ENCODE results near the gene UBXN11.
"Not testable (repeated sequence)": the region's sequence is repeated elsewhere in the genome, so short reads cannot be mapped to it uniquely, and the experiment has no call there.

The UBXN11 gene

GRCh38 chr1:26305667-26306289 is 658 bp downstream of the UBXN11 start:
- DNase-seq (ENCODE audit: low spot score): no peak

- DNase-seq (ENCODE audit: low spot score): no peak
These were observed 3.6 kb downstream of the UBXN11 start for GRCh38 chr1:26302733-26303405.

GRCh38 chr1:26300578-26301275 is 5.7 kb downstream of the UBXN11 start:
- DNase-seq (ENCODE audit: low spot score): no peak

GRCh38 chr1:26297791-26298124 is 8.7 kb downstream of the UBXN11 start:
- DNase-seq (ENCODE audit: low spot score): no peak

- no peak for DNase-seq (ENCODE audit: low spot score)
These were observed 9.2 kb downstream of the UBXN11 start for GRCh38 chr1:26297057-26297790.

- no peak for DNase-seq (ENCODE audit: low spot score)
These were observed 9.9 kb downstream of the UBXN11 start for GRCh38 chr1:26296340-26297056.

GRCh38 chr1:26295194-26296138 is 11.0 kb downstream of the UBXN11 start:
- DNase-seq (ENCODE audit: low spot score): no peak

GRCh38 chr1:26293911-26294463 is 12.4 kb downstream of the UBXN11 start:
- DNase-seq (ENCODE audit: low spot score): no peak

- not testable (repeated sequence) for DNase-seq (ENCODE audit: low spot score)
These were observed 13.7 kb downstream of the UBXN11 start for GRCh38 chr1:26292735-26293134.

- no peak for DNase-seq (ENCODE audit: low spot score)
These were observed 14.5 kb downstream of the UBXN11 start for GRCh38 chr1:26291939-26292338.

GRCh38 chr1:26291433-26291832 is 15.0 kb downstream of the UBXN11 start:
- DNase-seq (ENCODE audit: low spot score): no peak

- no peak for DNase-seq (ENCODE audit: low spot score)
These were observed 15.6 kb downstream of the UBXN11 start for GRCh38 chr1:26290882-26291261.

- peak; percentile 33 for DNase-seq (ENCODE audit: low spot score)
These were observed 16.1 kb downstream of the UBXN11 start for GRCh38 chr1:26290122-26290881.

GRCh38 chr1:26289158-26290059 is 17.0 kb downstream of the UBXN11 start:
- DNase-seq (ENCODE audit: low spot score): peak; percentile 35

- DNase-seq (ENCODE audit: low spot score): peak; percentile 82
These were observed 18.0 kb downstream of the UBXN11 start for GRCh38 chr1:26288311-26288941.

GRCh38 chr1:26287811-26288210 is 18.6 kb downstream of the UBXN11 start:
- DNase-seq (ENCODE audit: low spot score): no peak

- peak; percentile 82 for DNase-seq (ENCODE audit: low spot score)
These were observed 19.3 kb downstream of the UBXN11 start for GRCh38 chr1:26287033-26287711.

- DNase-seq (ENCODE audit: low spot score): no peak
These were observed 20.4 kb downstream of the UBXN11 start for GRCh38 chr1:26286064-26286416.
